G401 (cell line): Measurements from ENCODE around the gene C12orf56. TPM values are rescaled to one million over a fixed set of nuclear protein-coding genes. Genes with fewer than 3 reads are reported as not detected.
"Not testable (repeated sequence)": the region's sequence is repeated elsewhere in the genome, so short reads cannot be mapped to it uniquely, and the experiment has no call there.

ENCODE experiments used
- DNase-seq: peaks from one replicate; pipeline ENCODE4 v3.0.0-alpha.2; 2015; ENCODE audit warnings: low spot score
- in situ Hi-C: cut with HindIII; loops from 2 replicates; pipeline ENCODE4 v1.10.0; 2016; ENCODE audit warnings: low sequenced_read_pairs, mixed read lengths
- total RNA-seq: library from RNA; depleted of rRNA; stranded (reverse); fragments of >200 nt; shearing (Covaris generic); gene quantifications from 2 replicates; pipeline ENCODE4 v1.2.3, GENCODE V29; 2014

The C12orf56 gene
- total RNA-seq, 1 experiment from 2014 or later = not detected

- in situ Hi-C loops = no loop called here
- DNase-seq = no peak
Observed at GRCh38 chr12:64323006-64323405, 67.6 kb downstream of the C12orf56 start.

GRCh38 chr12:64320611-64321010, 69.9 kb downstream of the C12orf56 start:
- in situ Hi-C loops = no loop called here
- DNase-seq = no peak

GRCh38 chr12:64319540-64320225, 70.9 kb downstream of the C12orf56 start:
- DNase-seq, in situ Hi-C loops: not testable (repeated sequence)

- peak; percentile 2 for DNase-seq
- in situ Hi-C loops = no loop called here
Observed at GRCh38 chr12:64318605-64319004, 72.0 kb downstream of the C12orf56 start.

- in situ Hi-C loops = no loop called here
- no peak for DNase-seq
Observed at GRCh38 chr12:64311877-64312276, 78.7 kb downstream of the C12orf56 start.

GRCh38 chr12:64304571-64304970, 86.0 kb downstream of the C12orf56 start:
- in situ Hi-C loops = no loop called here
- no peak for DNase-seq

- in situ Hi-C loops = no loop called here
- DNase-seq = no peak
Observed at GRCh38 chr12:64299628-64300027, 90.9 kb downstream of the C12orf56 start.

- in situ Hi-C loops = no loop called here
- no peak for DNase-seq
Observed at GRCh38 chr12:64296301-64296700, 94.3 kb downstream of the C12orf56 start.

GRCh38 chr12:64293654-64294364, 96.7 kb downstream of the C12orf56 start:
- no peak for DNase-seq
- in situ Hi-C loops = no loop called here

- DNase-seq, in situ Hi-C loops: not testable (repeated sequence)
Observed at GRCh38 chr12:64293174-64293573, 97.4 kb downstream of the C12orf56 start.

- in situ Hi-C loops = no loop called here
- DNase-seq = no peak
Observed at GRCh38 chr12:64286521-64286920, 104.0 kb downstream of the C12orf56 start.

- in situ Hi-C loops = no loop called here
- DNase-seq = no peak
Observed at GRCh38 chr12:64284256-64284655, 106.3 kb downstream of the C12orf56 start.

- no peak for DNase-seq
- in situ Hi-C loops = no loop called here
Observed at GRCh38 chr12:64278421-64278820, 112.1 kb downstream of the C12orf56 start.

- in situ Hi-C loops = loop anchor here (25.0 kb wide), 1 partner anchor 461 kb away; no protein-coding TSS in a partner anchor
- peak; percentile 5 for DNase-seq
Observed at GRCh38 chr12:64273527-64274403, 116.8 kb downstream of the C12orf56 start.

- in situ Hi-C loops = loop anchor here (25.0 kb wide), 1 partner anchor 458 kb away; no protein-coding TSS in a partner anchor
- DNase-seq = no peak
Observed at GRCh38 chr12:64270411-64270810, 120.1 kb downstream of the C12orf56 start.

GRCh38 chr12:64269161-64269560, 121.4 kb downstream of the C12orf56 start:
- in situ Hi-C loops = loop anchor here (25.0 kb wide), 1 partner anchor 457 kb away; no protein-coding TSS in a partner anchor
- DNase-seq = peak; percentile 21

- in situ Hi-C loops = loop anchor here (25.0 kb wide), 1 partner anchor 456 kb away; no protein-coding TSS in a partner anchor
- no peak for DNase-seq
Observed at GRCh38 chr12:64268409-64268808, 122.1 kb downstream of the C12orf56 start.

- in situ Hi-C loops = loop anchor here (25.0 kb wide), 1 partner anchor 454 kb away; no protein-coding TSS in a partner anchor
- DNase-seq = no peak
Observed at GRCh38 chr12:64265839-64266238, 124.7 kb downstream of the C12orf56 start.

- in situ Hi-C loops = loop anchor here (25.0 kb wide), 1 partner anchor 450 kb away; no protein-coding TSS in a partner anchor
- no peak for DNase-seq
Observed at GRCh38 chr12:64261813-64262212, 128.7 kb downstream of the C12orf56 start.
